A549 (cell line): ENCODE measurements around the gene GNB1. TPM values are rescaled to one million over a fixed set of nuclear protein-coding genes. Genes with fewer than 3 reads are reported as not detected.

Experiments used
- ATAC-seq, 2 experiments: fragments of 200-7000 bp in 1 of 2; fragments of >200 bp in 1 of 2; cut with Nextera tagmentation in 1 of 2; cut with Tn5 transposase in 1 of 2; 3 replicates each; pipeline versions ENCODE4 v1.8.0 to v1.9.1; 2018 to 2020; ENCODE audit warnings: mild to moderate bottlenecking in 1 of 2, moderate library complexity in 1 of 2
- CTCF ChIA-PET: fragments of 300-600 bp; sonication (Branson Sonifier 250); formaldehyde crosslinking; extraction: SDS; loops from one replicate; lab custom pipeline; 2021; ENCODE audit warnings: antibody characterized with exemption, inconsistent platforms; lab: Yijun Ruan, JAX
- POLR2A ChIA-PET: fragments of 350-600 bp; formaldehyde crosslinking; extraction: SDS; loops from one replicate; lab custom pipeline; 2021; ENCODE audit warnings: antibody characterized with exemption, inconsistent platforms; lab: Yijun Ruan, JAX
- DNase-seq, 2 experiments: peaks; one replicate each; pipeline versions ENCODE4 v3.0.0 to v3.0.0-alpha.2; 2011 to 2016; ENCODE audit warnings: low read depth in 1 of 2, low spot score in 1 of 2
- FAIRE-seq: peaks from 2 replicates; lab custom pipeline; 2011; peaks lifted over from hg19 to GRCh38; lab: Jason Lieb, UNC
- H3K27ac ChIP-seq, 2 experiments: fragments of >200 bp; sonication (Bioruptor Twin); formaldehyde crosslinking; 3 replicates each; pipeline ENCODE4 v1.5.1; 2016 to 2017
- H3K4me1 ChIP-seq: fragments of >200 bp; sonication (Bioruptor Twin); formaldehyde crosslinking; 3 replicates; pipeline ENCODE4 v1.6.1; 2016
- H3K4me2 ChIP-seq: fragments of >200 bp; sonication (Bioruptor Twin); formaldehyde crosslinking; 3 replicates; pipeline ENCODE4 v1.6.1; 2016
- H3K4me3 ChIP-seq: fragments of >200 bp; sonication (Bioruptor Twin); formaldehyde crosslinking; 3 replicates; pipeline ENCODE4 v1.5.1; 2016
- H3K9me3 ChIP-seq: fragments of >200 bp; sonication (Bioruptor Twin); formaldehyde crosslinking; 3 replicates; pipeline ENCODE4 v1.6.1; 2016
- CEBPB ChIP-seq, 2 experiments: fragments of >200 bp in 1 of 2; sonication (Bioruptor Twin) in 1 of 2; formaldehyde crosslinking in 1 of 2; IDR thresholded peaks; 2 replicates each; pipeline ENCODE4 v1.6.1; 2012 to 2016
- EHF ChIP-seq: fragments of 250-450 bp; sonication (Bioruptor Pico); IDR thresholded peaks from 2 replicates; pipeline ENCODE4 v1.5.0; 2020; ENCODE audit warnings: mild to moderate bottlenecking
- ELK1 ChIP-seq: fragments of 150-350 bp; IDR thresholded peaks from 2 replicates; pipeline ENCODE4 v1.6.1; 2014; ENCODE audit warnings: low read depth, mild to moderate bottlenecking, low read length
- EP300 ChIP-seq, 2 experiments: fragments of >200 bp; sonication (Bioruptor Twin); formaldehyde crosslinking; IDR thresholded peaks; 2 replicates in 1 of 2; 3 replicates in 1 of 2; pipeline ENCODE4 v1.6.1; 2016 to 2017
- FOSB ChIP-seq: fragments of 250-450 bp; sonication (Bioruptor Pico); IDR thresholded peaks from 2 replicates; pipeline ENCODE4 v1.5.0; 2020; ENCODE audit warnings: mild to moderate bottlenecking, moderate library complexity
- HOXB13 ChIP-seq: fragments of 250-450 bp; sonication (Bioruptor Pico); IDR thresholded peaks from 2 replicates; pipeline ENCODE4 v1.5.0; 2020; ENCODE audit warnings: low read depth, mild to moderate bottlenecking, moderate library complexity
- JUNB ChIP-seq: fragments of >200 bp; sonication (Bioruptor Twin); formaldehyde crosslinking; IDR thresholded peaks from 2 replicates; pipeline ENCODE4 v1.6.1; 2016
- KDM1A ChIP-seq: fragments of 200-600 bp; sonication (generic); IDR thresholded peaks from 2 replicates; pipeline ENCODE4 v1.6.1; 2016; ENCODE audit warnings: low read depth, mild to moderate bottlenecking
- KDM5A ChIP-seq: fragments of 200-600 bp; sonication (generic); IDR thresholded peaks from 2 replicates; pipeline ENCODE4 v1.6.1; 2016; ENCODE audit warnings: antibody characterized with exemption, mild to moderate bottlenecking
- MAFK ChIP-seq: fragments of 450-650 bp; IDR thresholded peaks from 2 replicates; pipeline ENCODE4 v1.6.1; 2014; ENCODE audit not compliant: partially characterized antibody
- MAZ ChIP-seq: fragments of 150-350 bp; IDR thresholded peaks from 2 replicates; pipeline ENCODE4 v1.6.1; 2014; ENCODE audit warnings: antibody characterized with exemption, low read depth, low read length, borderline replicate concordance
- PBX3 ChIP-seq: IDR thresholded peaks from 2 replicates; pipeline ENCODE4 v1.6.1; 2012
- PHF8 ChIP-seq: fragments of 200-600 bp; sonication (generic); IDR thresholded peaks from 2 replicates; pipeline ENCODE4 v1.6.1; 2016; ENCODE audit warnings: low read depth, mild to moderate bottlenecking, antibody characterized with exemption, moderate library complexity, borderline replicate concordance
- POLR2A ChIP-seq: IDR thresholded peaks from 2 replicates; pipeline ENCODE4 v1.6.1; 2012; ENCODE audit warnings: mild to moderate bottlenecking, low read length
- REST ChIP-seq: fragments of 200-600 bp; sonication (generic); IDR thresholded peaks from 2 replicates; pipeline ENCODE4 v1.6.1; 2016; ENCODE audit warnings: antibody characterized with exemption, mild to moderate bottlenecking, moderate library complexity
- RNF2 ChIP-seq: fragments of 200-600 bp; sonication (generic); IDR thresholded peaks from 2 replicates; pipeline ENCODE4 v1.6.1; 2016; ENCODE audit warnings: low read depth, mild to moderate bottlenecking, antibody characterized with exemption, moderate library complexity, borderline replicate concordance
- SMC3 ChIP-seq: fragments of >200 bp; sonication (Bioruptor Twin); formaldehyde crosslinking; IDR thresholded peaks from 3 replicates; pipeline ENCODE4 v1.6.1; 2018; ENCODE audit warnings: inconsistent platforms
- SREBF2 ChIP-seq: fragments of 450-650 bp; IDR thresholded peaks from 2 replicates; pipeline ENCODE4 v1.6.1; 2014; ENCODE audit warnings: mild to moderate bottlenecking, moderate library complexity
- USF2 ChIP-seq: fragments of 450-650 bp; IDR thresholded peaks from 2 replicates; pipeline ENCODE4 v1.6.1; 2014; ENCODE audit warnings: antibody characterized with exemption
- ZC3H11A ChIP-seq: fragments of 450-650 bp; IDR thresholded peaks from 2 replicates; pipeline ENCODE4 v1.6.1; 2014; ENCODE audit warnings: antibody characterized with exemption, mild to moderate bottlenecking
- ZSCAN20 ChIP-seq: fragments of 250-450 bp; sonication (Bioruptor Pico); IDR thresholded peaks from 2 replicates; pipeline ENCODE4 v1.8.0; 2022; ENCODE audit warnings: mild to moderate bottlenecking, moderate library complexity
- WGBS: methylation state at CpG from one replicate; pipeline ENCODE4 v1.1.6; 2017; ENCODE audit errors: missing lambda C conversion rate; 5-methylcytosine and 5-hydroxymethylcytosine counted together
- polyA plus RNA-seq, 4 experiments: library from polyadenylated mRNA; depleted of rRNA in 3 of 4; stranded (reverse); fragments of >200 nt; fragmentation: RNase III in 1 of 4; extraction: RNeasy Plus Mini Kit Qiagen cat#74134 plus additional on column Dnase treatment in 1 of 4; gene quantifications; 2 replicates in 3 of 4; 3 replicates in 1 of 4; pipeline ENCODE4 v1.2.3, GENCODE V29; 2011 to 2017

The GNB1 gene
- polyA plus RNA-seq, 2 of the 4 experiments (the other 2 are of a cell fraction): 159 to 270 TPM

- Histone ChIP-seq H3K4me2 (peak within 1 kb of the TSS; percentile 86), H3K27ac (peak within 1 kb of the TSS; percentile 73 to 84), H3K9me3 (no peaks in the 10 kb centered on the region), H3K4me1 (peaks cover 10% of the 10 kb centered on the region), H3K4me3 (peak within 1 kb of the TSS; percentile 60)
- ChIA-PET POLR2A (interaction anchor here (1.1 kb wide), 1 partner anchor 10 kb away, joined by 6 read pairs; no protein-coding TSS in a partner anchor), CTCF (no interaction called here)
- no CpG with 5 or more reads among the region's 44 CpGs for WGBS
- no peak for DNase-seq
- peak; percentile 35; the same call in 1 of the 2 replicates for TF ChIP-seq PHF8
- no peak for TF ChIP-seq ZSCAN20 (CRISPR knock-in tag)
- FAIRE-seq: no peak
- peak; percentile 17 to 51; a peak in 5 of 6 replicates for ATAC-seq
These were observed 28.0 kb upstream of the GNB1 start, which contains the start of gene TMEM52 for GRCh38 chr1:1918901-1919303. TMEM52 (minus strand) TSS chr1:1919279; CDS start chr1:1919265, 14 bp downstream.

GRCh38 chr1:1917995-1918900 lies 27.4 kb upstream of the GNB1 start:
- H3K9me3 ChIP-seq: no peaks in the 10 kb centered on the region
- ATAC-seq: no peak
- FAIRE-seq: no peak
- H3K4me1 ChIP-seq: peaks cover 10% of the 10 kb centered on the region
- H3K4me3 ChIP-seq: peak overlapping the region; percentile 60
- CTCF ChIA-PET: interaction anchor here (1.8 kb wide), 2 partner anchors 126 to 222 kb away, joined by 4 to 6 read pairs; no protein-coding TSS in a partner anchor
- 86% methylated on average over 25 of the region's 46 CpGs for WGBS
- TF ChIP-seq SREBF2: no peak
- TF ChIP-seq KDM1A: no peak
- no peak for TF ChIP-seq HOXB13 (CRISPR knock-in tag)
- no peak for TF ChIP-seq EHF (CRISPR knock-in tag)
- no peak for TF ChIP-seq KDM5A
- no peak for TF ChIP-seq SMC3
- no peak for TF ChIP-seq EP300 (IDR thresholded peaks at IDR 0.05)
- no peak for TF ChIP-seq POLR2A
- TF ChIP-seq ELK1: no peak
- TF ChIP-seq MAZ: no peak
- TF ChIP-seq JUNB: no peak
- no peak for TF ChIP-seq USF2
- TF ChIP-seq REST: no peak
- TF ChIP-seq FOSB (CRISPR knock-in tag): no peak
- TF ChIP-seq ZC3H11A: no peak
- TF ChIP-seq RNF2: no peak
- TF ChIP-seq MAFK: no peak
- TF ChIP-seq CEBPB (IDR thresholded peaks at IDR 0.05): no peak
- no peak for TF ChIP-seq PBX3
- H3K27ac ChIP-seq: peak overlapping the region; percentile 34 to 84; a peak in 3 of 6 replicates
- peak overlapping the region; percentile 86 for H3K4me2 ChIP-seq
- no peak for DNase-seq
- POLR2A ChIA-PET: no interaction called here
